DOHH2 (cell line): ENCODE measurements around the gene ARID4A.

Experiments
- H3F3A ChIP-seq: fragments of 200-600 bp; sonication (generic), shearing (Covaris generic); 2 replicates; pipeline ENCODE4 v1.6.0; 2016; ENCODE audit warnings: antibody characterized with exemption, mild to moderate bottlenecking; ENCODE audit not compliant: control insufficient read depth, insufficient read depth
- H3K27ac ChIP-seq: fragments of 200-600 bp; sonication (generic); 2 replicates; pipeline ENCODE4 v1.5.1; 2014; ENCODE audit warnings: low read depth, mild to moderate bottlenecking, low read length, moderate library complexity
- H3K27me3 ChIP-seq: fragments of 200-600 bp; sonication (generic); 2 replicates; pipeline ENCODE4 v1.6.1; 2014; ENCODE audit warnings: mild to moderate bottlenecking, low read length, mixed read lengths; ENCODE audit not compliant: control insufficient read depth
- H3K36me3 ChIP-seq: fragments of 200-600 bp; sonication (generic); 2 replicates; pipeline ENCODE4 v1.6.1; 2014; ENCODE audit warnings: mild to moderate bottlenecking, low read length, moderate library complexity, mixed read lengths; ENCODE audit not compliant: control insufficient read depth
- H3K4me1 ChIP-seq: fragments of 200-600 bp; sonication (generic); 2 replicates; pipeline ENCODE4 v1.6.1; 2014; ENCODE audit warnings: mild to moderate bottlenecking, low read length, mixed read lengths; ENCODE audit not compliant: control insufficient read depth
- H3K4me2 ChIP-seq: fragments of 200-600 bp; sonication (generic); 2 replicates; pipeline ENCODE4 v1.6.0; 2014; ENCODE audit warnings: mild to moderate bottlenecking, low read length, moderate library complexity
- H3K4me3 ChIP-seq: fragments of 200-600 bp; sonication (generic); 2 replicates; pipeline ENCODE4 v1.5.1; 2014; ENCODE audit warnings: mild to moderate bottlenecking, low read length, mixed read lengths
- H3K79me2 ChIP-seq: fragments of 200-600 bp; sonication (generic); 2 replicates; pipeline ENCODE4 v1.6.1; 2014; ENCODE audit warnings: mild to moderate bottlenecking, low read length, mixed read lengths; ENCODE audit not compliant: control insufficient read depth
- H3K9me2 ChIP-seq: fragments of 200-600 bp; sonication (generic); replicated peaks from 2 replicates; pipeline ENCODE4 v1.6.1; 2014; ENCODE audit warnings: mild to moderate bottlenecking, low read length, mixed read lengths; ENCODE audit not compliant: control insufficient read depth
- H3K9me3 ChIP-seq: fragments of 200-600 bp; sonication (generic); 2 replicates; pipeline ENCODE4 v1.6.1; 2014; ENCODE audit warnings: antibody characterized with exemption, low read length, mixed read lengths; ENCODE audit not compliant: control insufficient read depth, insufficient read depth
- H4K20me1 ChIP-seq: fragments of 200-600 bp; sonication (generic); 2 replicates; pipeline ENCODE4 v1.6.0; 2014; ENCODE audit warnings: low read depth, mild to moderate bottlenecking, antibody characterized with exemption, low read length, moderate library complexity; ENCODE audit not compliant: control insufficient read depth, insufficient read depth
- EZH2phosphoT487 ChIP-seq: fragments of 200-600 bp; sonication (generic); IDR thresholded peaks from 2 replicates; pipeline ENCODE4 v1.6.1; 2017; ENCODE audit warnings: borderline replicate concordance, mild to moderate bottlenecking, antibody characterized with exemption, low read length, moderate library complexity, mixed read lengths
- TF ChIP-seq, protein P1 (sequence below): fragments of 200-600 bp; sonication (generic); IDR thresholded peaks from one replicate; pipeline ENCODE4 v1.5.1; 2014; ENCODE audit warnings: antibody characterized with exemption, mild to moderate bottlenecking, low read depth, low read length; ENCODE audit not compliant: poor library complexity, severe bottlenecking

The ARID4A gene

DNA sequence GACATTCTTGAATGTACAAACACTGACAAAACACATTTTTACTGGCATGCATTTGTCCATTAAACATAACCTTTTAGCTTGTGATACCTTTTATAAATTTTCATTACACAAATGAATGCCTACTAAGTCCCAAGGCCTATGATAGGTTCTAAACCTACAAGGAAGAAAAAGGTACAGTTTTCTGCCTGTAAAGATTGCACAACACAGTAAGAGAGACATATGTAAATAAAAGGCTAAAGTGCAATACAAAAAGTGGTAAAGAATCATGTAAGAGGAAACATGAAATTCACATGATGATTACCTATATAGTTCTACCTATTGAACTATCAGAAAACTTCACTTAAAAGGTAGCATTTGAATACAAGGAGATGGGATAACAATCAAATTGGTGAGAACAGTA, 14.6 kb upstream of the ARID4A start:
- no peak overlapping the region for H3K4me2 ChIP-seq
- H3K27me3 ChIP-seq = no peaks in the 10 kb centered on the region
- peaks cover 91% of the 10 kb centered on the region for H3K36me3 ChIP-seq
- no peaks in the 10 kb centered on the region for H3K9me3 ChIP-seq
- peaks cover 95% of the 10 kb centered on the region for H3K79me2 ChIP-seq
- no peaks in the 10 kb centered on the region for H3K9me2 ChIP-seq
- H3F3A ChIP-seq = no peaks in the 10 kb centered on the region; the same call in 1 of the 2 replicates
- no peak for TF ChIP-seq EZH2phosphoT487
- TF ChIP-seq, protein P1, sequence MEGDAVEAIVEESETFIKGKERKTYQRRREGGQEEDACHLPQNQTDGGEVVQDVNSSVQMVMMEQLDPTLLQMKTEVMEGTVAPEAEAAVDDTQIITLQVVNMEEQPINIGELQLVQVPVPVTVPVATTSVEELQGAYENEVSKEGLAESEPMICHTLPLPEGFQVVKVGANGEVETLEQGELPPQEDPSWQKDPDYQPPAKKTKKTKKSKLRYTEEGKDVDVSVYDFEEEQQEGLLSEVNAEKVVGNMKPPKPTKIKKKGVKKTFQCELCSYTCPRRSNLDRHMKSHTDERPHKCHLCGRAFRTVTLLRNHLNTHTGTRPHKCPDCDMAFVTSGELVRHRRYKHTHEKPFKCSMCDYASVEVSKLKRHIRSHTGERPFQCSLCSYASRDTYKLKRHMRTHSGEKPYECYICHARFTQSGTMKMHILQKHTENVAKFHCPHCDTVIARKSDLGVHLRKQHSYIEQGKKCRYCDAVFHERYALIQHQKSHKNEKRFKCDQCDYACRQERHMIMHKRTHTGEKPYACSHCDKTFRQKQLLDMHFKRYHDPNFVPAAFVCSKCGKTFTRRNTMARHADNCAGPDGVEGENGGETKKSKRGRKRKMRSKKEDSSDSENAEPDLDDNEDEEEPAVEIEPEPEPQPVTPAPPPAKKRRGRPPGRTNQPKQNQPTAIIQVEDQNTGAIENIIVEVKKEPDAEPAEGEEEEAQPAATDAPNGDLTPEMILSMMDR = no peak
- no peak overlapping the region for H3K4me3 ChIP-seq
- H4K20me1 ChIP-seq = no peaks in the 10 kb centered on the region
- H3K27ac ChIP-seq = no peak overlapping the region
- peaks cover 21% of the 10 kb centered on the region for H3K4me1 ChIP-seq

DNA sequence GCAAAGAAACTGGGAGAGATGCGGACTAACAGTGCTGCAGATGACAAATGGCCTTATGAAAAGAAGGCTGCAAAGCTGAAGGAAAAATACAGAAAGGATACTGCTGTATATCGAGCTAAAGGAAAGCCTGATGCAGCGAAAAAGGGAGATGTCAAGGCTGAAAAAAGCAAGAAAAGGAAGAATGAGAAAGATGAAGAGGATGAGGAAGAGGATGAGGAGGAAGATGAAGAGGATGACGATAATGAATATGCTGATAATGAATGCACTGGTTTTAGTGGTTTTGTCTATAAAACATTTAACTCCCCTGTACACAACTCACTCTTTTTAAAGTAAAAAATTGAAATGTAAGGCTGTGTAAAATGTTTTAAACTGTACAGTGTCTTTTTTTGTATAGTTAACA, 13.2 kb upstream of the ARID4A start:
- Histone ChIP-seq H3K4me3 (no peak overlapping the region), H3K4me2 (no peak overlapping the region), H4K20me1 (no peaks in the 10 kb centered on the region), H3K27ac (no peak overlapping the region), H3K36me3 (peaks cover 94% of the 10 kb centered on the region), H3K9me2 (no peaks in the 10 kb centered on the region), H3K4me1 (peaks cover 21% of the 10 kb centered on the region), H3K9me3 (no peaks in the 10 kb centered on the region), H3K79me2 (peaks cover 95% of the 10 kb centered on the region), H3F3A (no peaks in the 10 kb centered on the region; the same call in 1 of the 2 replicates), H3K27me3 (no peaks in the 10 kb centered on the region)
- TF ChIP-seq, protein P1 = no peak
- TF ChIP-seq EZH2phosphoT487 = no peak

DNA sequence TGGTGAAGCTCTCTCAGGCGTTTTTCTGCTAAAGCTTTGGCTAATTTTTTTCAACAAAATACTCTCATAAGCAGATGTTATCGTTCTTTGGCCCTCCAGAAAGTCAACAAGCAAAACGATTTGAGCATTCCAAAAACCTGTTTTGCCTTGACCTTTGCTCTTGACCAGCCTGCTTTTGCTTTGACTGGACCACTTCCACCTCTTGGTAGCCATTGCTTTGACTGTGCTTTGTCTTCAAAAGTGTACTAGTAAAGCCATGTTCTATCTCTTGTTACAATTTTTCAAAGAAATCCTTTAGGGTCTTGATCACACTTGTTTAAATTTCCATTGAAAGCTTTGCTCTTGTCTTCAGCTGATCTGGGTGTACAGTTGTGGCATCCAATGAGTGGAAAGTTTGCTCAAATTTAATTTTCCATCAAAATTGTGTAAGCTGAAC, 10.7 kb upstream of the ARID4A start:
- Histone ChIP-seq H3K27me3 (no peaks in the 10 kb centered on the region), H4K20me1 (0 out of 2 replicates have a peak, but pooled peaks cover 4% of the 10 kb centered on the region), H3K4me2 (no peak overlapping the region), H3K9me2 (no peaks in the 10 kb centered on the region), H3K36me3 (peaks cover 93% of the 10 kb centered on the region), H3F3A (no peaks in the 10 kb centered on the region; the same call in 1 of the 2 replicates), H3K79me2 (peaks cover 95% of the 10 kb centered on the region), H3K4me1 (0 out of 2 replicates have a peak, but pooled peaks cover 6% of the 10 kb centered on the region), H3K27ac (no peak overlapping the region), H3K9me3 (no peaks in the 10 kb centered on the region), H3K4me3 (no peak overlapping the region)
- no peak for TF ChIP-seq EZH2phosphoT487
- TF ChIP-seq, protein P1 = no peak
